Choroid plexus epithelial cell (primary cell): ENCODE results near the gene BCDIN3D.
A peak's percentile ranks its signal among the peaks of the same experiment; 100 is the strongest.

Source experiments
- DNase-seq: peaks from one replicate; pipeline ENCODE4 v3.0.0-alpha.2; 2010; ENCODE audit warnings: low read depth
- H3K4me3 ChIP-seq: 2 replicates; pipeline ENCODE4 v1.5.1; 2011; ENCODE audit warnings: low read depth, mild to moderate bottlenecking, control low read depth, low read length, moderate library complexity
- TF ChIP-seq, protein P1 (sequence below): conservative IDR thresholded peaks from 2 replicates; pipeline ENCODE4 v1.5.1; 2011; ENCODE audit warnings: low read depth, mild to moderate bottlenecking, control low read depth, inconsistent platforms, low read length, moderate library complexity

The BCDIN3D gene

DNA sequence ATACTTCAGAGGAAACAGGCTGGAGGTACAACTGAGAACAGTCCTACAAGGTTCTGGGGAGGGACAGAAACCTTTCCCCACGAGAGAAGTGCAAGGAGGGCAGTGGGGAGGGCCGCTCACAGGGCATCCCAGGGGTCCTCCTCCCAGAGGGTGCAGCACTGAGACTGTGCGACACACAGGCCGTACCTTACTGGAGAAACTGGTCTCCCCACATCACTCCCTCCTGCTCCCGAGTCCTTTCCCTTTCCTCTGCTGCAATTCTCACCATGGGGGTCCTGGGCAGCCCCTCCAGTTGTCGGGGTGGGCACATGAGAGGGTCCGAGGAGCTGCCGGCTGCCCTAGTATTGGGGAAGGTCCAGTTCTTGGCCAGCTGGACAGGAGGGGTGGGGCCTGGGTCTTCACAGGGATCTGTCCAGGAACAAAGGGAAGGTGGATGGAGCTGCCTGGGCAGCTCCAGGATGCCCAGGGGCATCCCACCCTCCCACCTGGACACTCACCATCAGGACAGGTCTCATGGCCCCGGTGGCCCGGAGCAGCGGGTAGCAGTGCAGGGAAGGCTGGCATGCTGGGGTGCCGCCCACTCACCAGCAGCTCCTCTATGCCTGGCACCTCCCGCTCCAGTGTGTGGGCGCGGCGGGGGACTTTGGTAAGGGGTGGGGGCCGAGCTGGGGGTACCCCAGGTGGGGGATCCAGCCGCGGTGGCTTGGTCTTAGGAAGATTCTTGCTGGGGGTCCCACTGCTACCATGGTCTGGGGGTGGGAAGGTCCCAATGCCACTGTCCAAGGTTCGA lies 50.5 kb downstream of the BCDIN3D start:
- TF ChIP-seq, protein P1, sequence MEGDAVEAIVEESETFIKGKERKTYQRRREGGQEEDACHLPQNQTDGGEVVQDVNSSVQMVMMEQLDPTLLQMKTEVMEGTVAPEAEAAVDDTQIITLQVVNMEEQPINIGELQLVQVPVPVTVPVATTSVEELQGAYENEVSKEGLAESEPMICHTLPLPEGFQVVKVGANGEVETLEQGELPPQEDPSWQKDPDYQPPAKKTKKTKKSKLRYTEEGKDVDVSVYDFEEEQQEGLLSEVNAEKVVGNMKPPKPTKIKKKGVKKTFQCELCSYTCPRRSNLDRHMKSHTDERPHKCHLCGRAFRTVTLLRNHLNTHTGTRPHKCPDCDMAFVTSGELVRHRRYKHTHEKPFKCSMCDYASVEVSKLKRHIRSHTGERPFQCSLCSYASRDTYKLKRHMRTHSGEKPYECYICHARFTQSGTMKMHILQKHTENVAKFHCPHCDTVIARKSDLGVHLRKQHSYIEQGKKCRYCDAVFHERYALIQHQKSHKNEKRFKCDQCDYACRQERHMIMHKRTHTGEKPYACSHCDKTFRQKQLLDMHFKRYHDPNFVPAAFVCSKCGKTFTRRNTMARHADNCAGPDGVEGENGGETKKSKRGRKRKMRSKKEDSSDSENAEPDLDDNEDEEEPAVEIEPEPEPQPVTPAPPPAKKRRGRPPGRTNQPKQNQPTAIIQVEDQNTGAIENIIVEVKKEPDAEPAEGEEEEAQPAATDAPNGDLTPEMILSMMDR: no peak
- no peak for DNase-seq
- no peak overlapping the region for H3K4me3 ChIP-seq

DNA sequence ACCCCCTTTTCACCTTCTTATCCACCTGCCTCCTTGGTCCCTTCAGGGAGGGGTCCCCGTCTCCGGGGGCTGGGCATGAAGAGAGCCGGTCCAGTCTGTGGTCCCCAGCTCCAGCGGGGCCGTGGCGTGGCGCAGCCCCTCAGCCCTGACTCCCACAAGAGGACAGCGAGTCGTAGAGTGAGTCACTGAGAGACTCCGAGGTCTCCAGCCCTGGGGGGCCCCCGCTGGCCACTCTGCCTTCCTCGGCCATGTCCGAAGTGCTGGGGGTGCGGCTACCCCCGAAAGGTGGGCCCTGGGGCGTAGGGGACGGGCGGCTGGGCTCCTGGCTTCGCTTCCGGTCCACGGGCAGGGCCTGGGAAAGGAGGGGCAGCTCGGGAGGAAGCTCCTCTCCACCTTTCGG lies 51.2 kb downstream of the BCDIN3D start:
- TF ChIP-seq, protein P1: no peak
- H3K4me3 ChIP-seq: no peak overlapping the region
- no peak for DNase-seq

DNA sequence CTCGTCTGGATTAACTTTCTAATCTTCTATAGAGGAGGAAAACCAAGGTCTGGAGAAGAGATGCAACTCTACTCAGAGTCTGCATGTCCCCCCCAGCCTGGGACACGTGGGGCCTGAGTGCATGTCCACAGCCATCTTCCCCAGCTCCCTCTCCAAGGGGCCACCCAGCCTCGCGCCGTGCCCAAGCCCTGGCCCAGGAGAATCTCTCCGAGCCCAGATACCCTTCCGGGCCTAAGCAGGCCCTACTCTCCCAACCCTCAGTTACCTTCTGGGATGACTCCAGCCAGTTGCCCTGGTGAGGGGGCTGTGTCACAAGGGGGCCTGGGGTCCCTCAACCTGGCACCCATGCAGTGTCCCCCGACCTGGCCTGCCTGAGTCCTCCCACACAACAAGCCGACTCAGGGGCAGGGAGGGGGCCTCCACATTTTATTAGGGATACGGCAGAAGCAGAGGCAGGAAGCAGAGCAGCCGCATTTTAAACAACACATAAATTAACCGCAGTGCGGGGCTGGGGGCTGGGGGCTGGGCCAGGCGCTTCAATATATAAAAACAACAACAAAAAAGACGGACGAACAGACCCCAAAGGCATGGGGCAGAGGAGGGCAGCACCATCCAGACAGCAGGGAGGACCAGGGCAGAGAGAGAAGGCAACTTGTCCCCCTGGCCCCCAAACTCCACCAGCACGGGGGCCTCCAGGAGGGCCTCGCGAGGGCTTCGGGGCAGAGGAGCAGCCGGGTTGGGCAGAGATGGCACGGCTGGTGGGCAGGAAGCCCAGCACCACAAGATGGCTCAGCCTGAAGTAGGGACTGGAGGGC lies 52.0 kb downstream of the BCDIN3D start:
- TF ChIP-seq, protein P1: no peak
- H3K4me3 ChIP-seq: no peak overlapping the region
- DNase-seq: no peak

DNA sequence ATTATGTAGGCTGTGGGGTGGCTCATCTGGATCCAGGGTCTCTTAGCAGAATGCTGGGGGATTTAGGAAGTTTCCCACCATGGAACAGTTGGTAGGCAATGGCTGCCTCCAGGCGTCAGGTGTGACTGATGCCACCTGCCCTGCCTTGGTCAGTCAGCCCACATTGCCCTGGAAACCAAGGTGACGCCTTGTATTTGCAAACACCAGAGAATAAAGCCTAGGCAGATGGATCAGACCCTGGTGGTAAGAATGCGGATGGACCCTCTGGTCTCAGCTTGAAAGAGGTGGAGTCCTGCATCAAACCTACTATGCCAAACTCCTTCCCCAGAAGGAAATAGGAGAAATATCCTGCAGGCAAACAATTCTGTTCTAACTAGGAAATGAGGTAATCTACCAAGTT lies 52.9 kb downstream of the BCDIN3D start:
- no peak for DNase-seq
- no peak overlapping the region for H3K4me3 ChIP-seq
- TF ChIP-seq, protein P1: peak; percentile 27

DNA sequence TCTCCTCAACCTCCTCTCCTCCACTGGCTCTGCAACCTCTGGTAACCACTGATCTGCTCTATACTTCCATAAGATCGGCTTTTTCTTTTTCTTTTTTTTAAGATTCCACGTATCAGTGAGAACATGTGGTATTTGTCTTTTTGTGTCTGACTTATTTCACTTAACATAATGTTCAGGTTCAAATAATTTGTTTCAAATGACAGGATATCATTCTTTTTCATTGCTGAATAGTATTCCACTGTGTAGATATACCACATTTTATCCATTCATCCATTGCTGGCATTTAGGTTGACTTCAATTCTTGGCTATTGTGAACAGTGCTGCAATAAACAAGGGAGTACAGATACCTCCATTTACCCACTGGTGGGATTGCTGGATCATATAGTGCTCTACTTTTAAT lies 55.2 kb downstream of the BCDIN3D start:
- TF ChIP-seq, protein P1: no peak
- DNase-seq: no peak
- H3K4me3 ChIP-seq: no peak overlapping the region
